HG03196 (cell line): ENCODE results near the gene ILK.
A peak's percentile ranks its signal among the peaks of the same experiment; 100 is the strongest.

Experiments used
- ATAC-seq: cut with Tn5 transposase; IDR thresholded peaks from one replicate; pipeline ENCODE4 v1.9.1; 2021; ENCODE audit not compliant: unreplicated experiment

The ILK gene

GRCh38 chr11:6633422-6634408, 30.1 kb downstream of the ILK start:
- no peak for ATAC-seq

- no peak for ATAC-seq
Observed at GRCh38 chr11:6634534-6634933, 31.0 kb downstream of the ILK start.

- no peak for ATAC-seq
Observed at GRCh38 chr11:6635082-6635932, 31.7 kb downstream of the ILK start.

- ATAC-seq: no peak
Observed at GRCh38 chr11:6636480-6636879, 32.9 kb downstream of the ILK start.

GRCh38 chr11:6637871-6638270, 34.3 kb downstream of the ILK start:
- no peak for ATAC-seq

- no peak for ATAC-seq
Observed at GRCh38 chr11:6638429-6638828, 34.9 kb downstream of the ILK start.

- no peak for ATAC-seq
Observed at GRCh38 chr11:6640036-6640984, 36.7 kb downstream of the ILK start.

GRCh38 chr11:6640985-6641701, 37.6 kb downstream of the ILK start:
- no peak for ATAC-seq

- ATAC-seq: no peak
Observed at GRCh38 chr11:6642957-6643356, 39.4 kb downstream of the ILK start.

- no peak for ATAC-seq
Observed at GRCh38 chr11:6646071-6646470, 42.5 kb downstream of the ILK start.

GRCh38 chr11:6646576-6646917, 43.0 kb downstream of the ILK start:
- no peak for ATAC-seq

GRCh38 chr11:6646918-6647679, 43.5 kb downstream of the ILK start:
- ATAC-seq: peak; percentile 84

- no peak for ATAC-seq
Observed at GRCh38 chr11:6647836-6648235, 44.3 kb downstream of the ILK start.

GRCh38 chr11:6648501-6648900, 44.9 kb downstream of the ILK start:
- no peak for ATAC-seq

- no peak for ATAC-seq
Observed at GRCh38 chr11:6650104-6650503, 46.5 kb downstream of the ILK start.

- ATAC-seq: no peak
Observed at GRCh38 chr11:6650980-6651379, 47.4 kb downstream of the ILK start.

- ATAC-seq: no peak
Observed at GRCh38 chr11:6652182-6652581, 48.6 kb downstream of the ILK start.

GRCh38 chr11:6653097-6653496, 49.5 kb downstream of the ILK start:
- ATAC-seq: no peak

GRCh38 chr11:6653656-6654055, 50.1 kb downstream of the ILK start:
- ATAC-seq: no peak
